Smooth muscle cell (in vitro differentiated cells): ENCODE results near the gene NAP1L5. TPM values are rescaled to one million over a fixed set of nuclear protein-coding genes. Genes with fewer than 3 reads are reported as not detected.

ENCODE experiments used
- DNase-seq: peaks from one replicate; lab custom pipeline; 2025; ENCODE audit not compliant: unreplicated experiment; lab: John Stamatoyannopoulos, UW
- H2AFZ ChIP-seq: fragments of 200-600 bp; sonication (generic); 2 replicates; pipeline ENCODE4 v1.6.0; 2016; ENCODE audit warnings: antibody characterized with exemption, low read depth, mild to moderate bottlenecking
- H3F3A ChIP-seq: fragments of 200-600 bp; sonication (generic); 2 replicates; pipeline ENCODE4 v1.6.0; 2017; ENCODE audit warnings: antibody characterized with exemption, low read depth
- H3K27ac ChIP-seq: fragments of 200-600 bp; sonication (generic); 2 replicates; pipeline ENCODE4 v1.5.1; 2016; ENCODE audit warnings: low read depth, mild to moderate bottlenecking
- H3K27me3 ChIP-seq: fragments of 200-600 bp; sonication (generic); 2 replicates; pipeline ENCODE4 v1.6.1; 2016; ENCODE audit warnings: low read depth, mild to moderate bottlenecking
- H3K36me3 ChIP-seq: fragments of 200-600 bp; sonication (generic); 2 replicates; pipeline ENCODE4 v1.5.1; 2016; ENCODE audit warnings: low read depth
- H3K4me1 ChIP-seq: fragments of 200-600 bp; sonication (generic); 2 replicates; pipeline ENCODE4 v1.5.1; 2016; ENCODE audit warnings: low read depth
- H3K4me2 ChIP-seq: fragments of 200-600 bp; sonication (generic); 2 replicates; pipeline ENCODE4 v1.6.0; 2016; ENCODE audit warnings: mild to moderate bottlenecking
- H3K4me3 ChIP-seq: fragments of 200-600 bp; sonication (generic); 2 replicates; pipeline ENCODE4 v1.5.1; 2016; ENCODE audit warnings: mild to moderate bottlenecking
- H3K79me2 ChIP-seq: fragments of 200-600 bp; sonication (generic); 2 replicates; pipeline ENCODE4 v1.6.0; 2016; ENCODE audit warnings: low read depth, mild to moderate bottlenecking
- H3K9ac ChIP-seq: fragments of 200-600 bp; sonication (generic); 2 replicates; pipeline ENCODE4 v1.6.0; 2016; ENCODE audit warnings: low read depth
- H3K9me3 ChIP-seq: fragments of 200-600 bp; sonication (generic); replicated peaks from 2 replicates; pipeline ENCODE4 v1.5.1; 2016; ENCODE audit warnings: low read depth
- H4K20me1 ChIP-seq: fragments of 200-600 bp; sonication (generic); 2 replicates; pipeline ENCODE4 v1.6.0; 2016; ENCODE audit warnings: low read depth
- CTCF ChIP-seq: fragments of 200-600 bp; sonication (generic); IDR thresholded peaks from 2 replicates; pipeline ENCODE4 v1.5.1; 2017; ENCODE audit warnings: borderline replicate concordance, mild to moderate bottlenecking, antibody characterized with exemption; ENCODE audit not compliant: insufficient read depth, poor library complexity, severe bottlenecking
- WGBS: methylation state at CpG from one replicate; pipeline ENCODE4 v1.1.7; 2016; ENCODE audit warnings: low lambda C conversion rate; 5-methylcytosine and 5-hydroxymethylcytosine counted together
- polyA plus RNA-seq: library from polyadenylated mRNA; unstranded; fragments of >200 nt; fragmentation: Nextera tagmentation; extraction: Ambion mirVana; gene quantifications from 2 replicates; pipeline ENCODE4 v1.2.1, GENCODE V29; 2016
- total RNA-seq: library from RNA; depleted of rRNA; stranded (reverse); fragments of >200 nt; gene quantifications from 2 replicates; pipeline ENCODE4 v1.2.3, GENCODE V29; 2014

Gene NAP1L5
- total and polyA plus RNA-seq, 2 experiments from 2014 or later, result 3.5 to 3.8 TPM

- no peak for TF ChIP-seq CTCF
- 100% methylated on average over 1 of the region's 1 CpG for WGBS
- H2AFZ ChIP-seq, result no peak overlapping the region
- no peaks in the 10 kb centered on the region for H3K79me2 ChIP-seq
- H3K9me3 ChIP-seq, result no peaks in the 10 kb centered on the region
- peaks cover 19% of the 10 kb centered on the region for H3K36me3 ChIP-seq
- DNase-seq, result no peak
- no peak overlapping the region for H3K9ac ChIP-seq
- no peaks in the 10 kb centered on the region for H3K4me1 ChIP-seq
- no peaks in the 10 kb centered on the region for H3F3A ChIP-seq
- H3K4me2 ChIP-seq, result no peak overlapping the region
- H3K4me3 ChIP-seq, result no peak overlapping the region
- no peak overlapping the region for H3K27ac ChIP-seq
- H3K27me3 ChIP-seq, result no peaks in the 10 kb centered on the region
- H4K20me1 ChIP-seq, result no peaks in the 10 kb centered on the region
Observed at GRCh38 chr4:88745581-88746163, 48.0 kb upstream of the NAP1L5 start.

DNA sequence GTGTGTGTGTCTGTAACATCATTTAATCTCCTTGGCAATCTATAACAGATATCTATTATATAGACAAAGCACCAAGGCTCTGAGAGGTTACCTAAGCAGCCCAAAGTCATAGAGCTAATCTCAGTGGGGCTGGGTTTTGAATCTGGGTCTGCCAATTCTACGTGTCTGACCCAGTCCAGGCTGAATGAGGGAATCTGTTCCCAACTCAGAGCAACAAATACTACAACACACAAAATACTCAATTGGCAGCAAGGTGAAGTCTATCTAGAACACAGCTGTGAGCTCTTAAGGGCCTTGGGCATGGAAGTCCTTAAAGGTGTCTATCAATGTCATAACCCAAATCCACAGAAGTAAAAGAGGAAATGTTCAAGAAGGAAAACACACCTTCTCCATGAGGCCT, 47.5 kb upstream of the NAP1L5 start:
- H3K4me1 ChIP-seq, result no peaks in the 10 kb centered on the region
- no peaks in the 10 kb centered on the region for H3K79me2 ChIP-seq
- peaks cover 19% of the 10 kb centered on the region for H3K36me3 ChIP-seq
- H3K9me3 ChIP-seq, result no peaks in the 10 kb centered on the region
- H3K27ac ChIP-seq, result no peak overlapping the region
- H4K20me1 ChIP-seq, result no peaks in the 10 kb centered on the region
- H3F3A ChIP-seq, result no peaks in the 10 kb centered on the region
- no peak for TF ChIP-seq CTCF
- H3K4me2 ChIP-seq, result no peak overlapping the region
- DNase-seq, result no peak
- no peak overlapping the region for H3K9ac ChIP-seq
- WGBS, result 91% methylated on average over 1 of the region's 1 CpG
- no peak overlapping the region for H3K4me3 ChIP-seq
- H2AFZ ChIP-seq, result no peak overlapping the region
- H3K27me3 ChIP-seq, result no peaks in the 10 kb centered on the region

- H3K9me3 ChIP-seq, result no peaks in the 10 kb centered on the region
- WGBS, result 97% methylated on average over 3 of the region's 3 CpGs
- no peak overlapping the region for H3K4me2 ChIP-seq
- TF ChIP-seq CTCF, result no peak
- H3K4me1 ChIP-seq, result no peaks in the 10 kb centered on the region
- H3K79me2 ChIP-seq, result no peaks in the 10 kb centered on the region
- no peak overlapping the region for H3K9ac ChIP-seq
- no peak overlapping the region for H3K4me3 ChIP-seq
- H3K27ac ChIP-seq, result peak overlapping the region; percentile 83
- peaks cover 15% of the 10 kb centered on the region for H3K36me3 ChIP-seq
- no peak for DNase-seq
- no peak overlapping the region for H2AFZ ChIP-seq
- no peaks in the 10 kb centered on the region for H3F3A ChIP-seq
- no peaks in the 10 kb centered on the region for H4K20me1 ChIP-seq
- H3K27me3 ChIP-seq, result no peaks in the 10 kb centered on the region
Observed at GRCh38 chr4:88744609-88745008, 47.0 kb upstream of the NAP1L5 start.

GRCh38 chr4:88743696-88744095, 46.1 kb upstream of the NAP1L5 start:
- H3K79me2 ChIP-seq, result no peaks in the 10 kb centered on the region
- TF ChIP-seq CTCF, result no peak
- H3K36me3 ChIP-seq, result peaks cover 5% of the 10 kb centered on the region
- H4K20me1 ChIP-seq, result no peaks in the 10 kb centered on the region
- H2AFZ ChIP-seq, result no peak overlapping the region
- H3K4me1 ChIP-seq, result no peaks in the 10 kb centered on the region
- H3K9ac ChIP-seq, result no peak overlapping the region
- no peaks in the 10 kb centered on the region for H3K9me3 ChIP-seq
- H3K4me2 ChIP-seq, result no peak overlapping the region
- H3K27me3 ChIP-seq, result no peaks in the 10 kb centered on the region
- WGBS, result 88% methylated on average over 3 of the region's 3 CpGs
- no peak overlapping the region for H3K4me3 ChIP-seq
- H3K27ac ChIP-seq, result peak overlapping the region; percentile 83
- DNase-seq, result no peak
- no peaks in the 10 kb centered on the region for H3F3A ChIP-seq
